GM23248 (cell line): ENCODE data around the gene TMEM178B. TPM values are rescaled to one million over a fixed set of nuclear protein-coding genes. Genes with fewer than 3 reads are reported as not detected.

Experiments used
- DNase-seq: peaks from one replicate; pipeline ENCODE4 v3.0.0-alpha.2; 2015
- H2AFZ ChIP-seq: fragments of 200-600 bp; sonication (generic); 2 replicates; pipeline ENCODE4 v1.6.1; 2016; ENCODE audit warnings: antibody characterized with exemption
- H3F3A ChIP-seq: fragments of 200-600 bp; sonication (generic); 2 replicates; pipeline ENCODE4 v1.6.1; 2016; ENCODE audit warnings: mild to moderate bottlenecking, antibody characterized with exemption, mixed run types; ENCODE audit not compliant: insufficient read depth
- H3K27ac ChIP-seq: fragments of 200-600 bp; sonication (generic); 2 replicates; pipeline ENCODE4 v1.5.1; 2016; ENCODE audit warnings: mild to moderate bottlenecking
- H3K27me3 ChIP-seq: fragments of 200-600 bp; sonication (generic); replicated peaks from 2 replicates; pipeline ENCODE4 v1.6.1; 2016; ENCODE audit warnings: mild to moderate bottlenecking; ENCODE audit not compliant: insufficient read depth
- H3K36me3 ChIP-seq: fragments of 200-600 bp; sonication (generic); 2 replicates; pipeline ENCODE4 v1.6.1; 2016; ENCODE audit warnings: low read depth, mild to moderate bottlenecking
- H3K4me1 ChIP-seq: fragments of 200-600 bp; sonication (generic); 2 replicates; pipeline ENCODE4 v1.6.1; 2016; ENCODE audit warnings: mild to moderate bottlenecking; ENCODE audit not compliant: insufficient read depth
- H3K4me2 ChIP-seq: fragments of 200-600 bp; sonication (generic); one replicate; pipeline ENCODE4 v1.6.1; 2016; ENCODE audit warnings: mild to moderate bottlenecking; ENCODE audit not compliant: unreplicated experiment
- H3K4me3 ChIP-seq: fragments of 200-600 bp; sonication (generic); 2 replicates; pipeline ENCODE4 v1.5.1; 2016; ENCODE audit warnings: mild to moderate bottlenecking
- H3K79me2 ChIP-seq: fragments of 200-600 bp; sonication (generic); 2 replicates; pipeline ENCODE4 v1.6.1; 2016; ENCODE audit warnings: mild to moderate bottlenecking; ENCODE audit not compliant: insufficient read depth
- H3K9ac ChIP-seq: fragments of 200-600 bp; sonication (generic); 2 replicates; pipeline ENCODE4 v1.6.1; 2016; ENCODE audit warnings: mild to moderate bottlenecking
- H3K9me2 ChIP-seq: fragments of 200-600 bp; sonication (generic); 2 replicates; pipeline ENCODE4 v1.6.1; 2016; ENCODE audit warnings: mixed run types, mild to moderate bottlenecking, moderate library complexity; ENCODE audit not compliant: insufficient read depth
- H3K9me3 ChIP-seq: fragments of 200-600 bp; sonication (generic); one replicate; pipeline ENCODE4 v1.6.1; 2017; ENCODE audit warnings: low read depth
- H4K20me1 ChIP-seq: fragments of 200-600 bp; sonication (generic); 2 replicates; pipeline ENCODE4 v1.6.0; 2016; ENCODE audit not compliant: insufficient read depth
- EZH2 ChIP-seq: fragments of 200-600 bp; sonication (generic); IDR thresholded peaks from 2 replicates; pipeline ENCODE4 v1.6.1; 2018; ENCODE audit warnings: antibody characterized with exemption, mild to moderate bottlenecking; ENCODE audit not compliant: insufficient read depth, poor library complexity, severe bottlenecking
- EZH2phosphoT487 ChIP-seq: fragments of 200-600 bp; sonication (generic); IDR thresholded peaks from 2 replicates; pipeline ENCODE4 v1.6.1; 2018; ENCODE audit warnings: antibody characterized with exemption, moderate library complexity, mild to moderate bottlenecking, low read depth; ENCODE audit not compliant: insufficient read depth
- WGBS, 2 experiments: methylation state at CpG; one replicate each; pipeline ENCODE4 v1.1.6; 2015 to 2017; ENCODE audit warnings: low lambda C conversion rate in 2 of 2, low coverage in 1 of 2; ENCODE audit errors: missing lambda C conversion rate in 2 of 2; 5-methylcytosine and 5-hydroxymethylcytosine counted together
- in situ Hi-C: fragments of 300-500 bp; cut with MboI; formaldehyde crosslinking; loops from 2 replicates; pipeline ENCODE4 v1.15.0; 2020
- polyA plus RNA-seq: library from polyadenylated mRNA; unstranded; fragments of >200 nt; fragmentation: Nextera tagmentation; extraction: Ambion mirVana; gene quantifications from 2 replicates; pipeline ENCODE4 v1.2.1, GENCODE V29; 2016
- total RNA-seq: library from RNA; depleted of rRNA; stranded (reverse); fragments of >200 nt; shearing (Covaris generic); gene quantifications from 2 replicates; pipeline ENCODE4 v1.2.3, GENCODE V29; 2014

The TMEM178B gene
- total and polyA plus RNA-seq, 2 experiments from 2014 or later: 0.05 to 0.22 TPM

DNA sequence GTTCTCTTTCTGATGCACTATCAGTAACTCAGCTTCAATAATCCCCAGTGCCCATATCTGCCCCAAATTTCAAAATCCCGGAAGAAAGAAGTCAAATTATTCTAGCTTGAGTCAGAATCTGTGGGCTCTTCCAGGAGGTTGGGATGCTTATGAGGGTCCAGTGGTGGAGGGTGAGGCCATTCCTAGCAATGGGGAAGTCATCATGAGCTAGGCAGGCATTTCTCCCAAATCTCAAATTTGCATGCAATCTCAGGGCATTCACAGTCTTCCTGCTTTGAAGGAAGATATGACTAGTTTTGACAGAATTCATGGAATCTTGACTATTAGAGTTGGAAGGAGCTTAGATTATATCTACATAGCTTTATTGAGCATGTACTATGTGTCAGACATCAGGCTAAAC, 313.0 kb downstream of the TMEM178B start:
- WGBS, 2 experiments: 29 to 61% methylated on average over 1 of the region's 1 CpG
- H3K4me2 ChIP-seq: no peak overlapping the region
- no peaks in the 10 kb centered on the region for H3K4me1 ChIP-seq
- H3K4me3 ChIP-seq: no peak overlapping the region
- no peaks in the 10 kb centered on the region for H3F3A ChIP-seq
- H3K9me3 ChIP-seq: no peaks in the 10 kb centered on the region
- no peak overlapping the region for H2AFZ ChIP-seq
- H3K27me3 ChIP-seq: no peaks in the 10 kb centered on the region
- H3K79me2 ChIP-seq: no peaks in the 10 kb centered on the region
- H3K36me3 ChIP-seq: no peaks in the 10 kb centered on the region
- H3K27ac ChIP-seq: no peak overlapping the region
- DNase-seq: no peak
- H3K9me2 ChIP-seq: no peaks in the 10 kb centered on the region
- in situ Hi-C loops: no loop called here
- TF ChIP-seq EZH2: no peak
- TF ChIP-seq EZH2phosphoT487: no peak
- H3K9ac ChIP-seq: no peak overlapping the region
- no peaks in the 10 kb centered on the region for H4K20me1 ChIP-seq

- H3K27ac ChIP-seq: no peak overlapping the region
- 31 to 44% methylated on average over 14 of the region's 14 CpGs for WGBS, 2 experiments
- no peak overlapping the region for H3K4me2 ChIP-seq
- no peak overlapping the region for H3K9ac ChIP-seq
- no peaks in the 10 kb centered on the region for H4K20me1 ChIP-seq
- no peaks in the 10 kb centered on the region for H3K9me2 ChIP-seq
- H3K36me3 ChIP-seq: no peaks in the 10 kb centered on the region
- H3K4me3 ChIP-seq: no peak overlapping the region
- H3K9me3 ChIP-seq: no peaks in the 10 kb centered on the region
- H3K79me2 ChIP-seq: no peaks in the 10 kb centered on the region
- in situ Hi-C loops: no loop called here
- no peaks in the 10 kb centered on the region for H3K27me3 ChIP-seq
- DNase-seq: no peak
- no peaks in the 10 kb centered on the region for H3K4me1 ChIP-seq
- H2AFZ ChIP-seq: no peak overlapping the region
- no peaks in the 10 kb centered on the region for H3F3A ChIP-seq
- TF ChIP-seq EZH2phosphoT487 (no peak), EZH2 (no peak)
Measured at GRCh38 chr7:141387521-141388217, 313.8 kb downstream of the TMEM178B start.

DNA sequence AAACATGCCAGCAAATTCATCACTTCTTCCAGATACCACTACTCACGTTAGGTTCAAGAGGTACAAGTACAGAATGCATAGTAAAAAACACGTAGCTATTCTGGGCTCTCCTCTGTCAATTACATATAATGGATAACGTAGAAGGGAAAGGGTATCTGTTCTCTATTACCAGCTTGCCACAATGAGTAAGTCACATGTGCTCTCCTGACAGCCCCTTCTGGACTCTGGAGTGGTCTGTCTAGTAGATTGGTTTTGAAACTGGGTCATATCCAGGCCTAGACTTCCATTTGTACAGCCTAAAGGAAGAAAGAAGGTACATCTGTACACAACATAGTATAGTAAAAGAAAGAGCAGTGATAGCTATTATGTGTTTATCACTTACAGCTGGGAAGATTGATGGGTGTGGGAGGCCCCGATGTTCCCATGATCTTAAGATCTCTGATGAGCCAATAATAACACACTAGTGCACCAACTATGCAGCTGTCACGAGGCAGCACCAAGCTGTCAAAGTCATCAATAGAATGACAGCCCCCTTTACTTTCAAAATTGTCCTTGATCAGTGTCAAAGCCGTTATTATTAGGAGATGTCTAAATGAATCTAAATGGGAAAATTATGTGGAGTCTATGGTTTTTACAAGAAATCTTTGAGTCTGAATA, 315.4 kb downstream of the TMEM178B start:
- DNase-seq: no peak
- Histone ChIP-seq H4K20me1 (no peaks in the 10 kb centered on the region), H3K4me1 (no peaks in the 10 kb centered on the region), H3K36me3 (no peaks in the 10 kb centered on the region), H3K4me3 (no peak overlapping the region), H3F3A (no peaks in the 10 kb centered on the region), H3K27ac (no peak overlapping the region), H3K4me2 (no peak overlapping the region), H3K9ac (no peak overlapping the region), H3K9me3 (no peaks in the 10 kb centered on the region), H3K79me2 (no peaks in the 10 kb centered on the region), H3K27me3 (no peaks in the 10 kb centered on the region), H2AFZ (no peak overlapping the region), H3K9me2 (no peaks in the 10 kb centered on the region)
- in situ Hi-C loops: no loop called here
- TF ChIP-seq EZH2: no peak
- TF ChIP-seq EZH2phosphoT487: no peak
- 2 to 4% methylated on average over 6 of the region's 6 CpGs for WGBS, 2 experiments

- in situ Hi-C loops: no loop called here
- H3K4me2 ChIP-seq: no peak overlapping the region
- H3K4me1 ChIP-seq: no peaks in the 10 kb centered on the region
- no peaks in the 10 kb centered on the region for H3K27me3 ChIP-seq
- 21 to 22% methylated on average over 6 of the region's 6 CpGs for WGBS, 2 experiments
- no peak overlapping the region for H3K4me3 ChIP-seq
- no peaks in the 10 kb centered on the region for H3K36me3 ChIP-seq
- DNase-seq: no peak
- no peaks in the 10 kb centered on the region for H3F3A ChIP-seq
- H2AFZ ChIP-seq: no peak overlapping the region
- H3K9me3 ChIP-seq: no peaks in the 10 kb centered on the region
- H3K9me2 ChIP-seq: no peaks in the 10 kb centered on the region
- H3K79me2 ChIP-seq: no peaks in the 10 kb centered on the region
- H4K20me1 ChIP-seq: no peaks in the 10 kb centered on the region
- no peak overlapping the region for H3K27ac ChIP-seq
- no peak overlapping the region for H3K9ac ChIP-seq
- no peak for TF ChIP-seq EZH2phosphoT487
- TF ChIP-seq EZH2: no peak
Measured at GRCh38 chr7:141390339-141390738, 316.5 kb downstream of the TMEM178B start.
